ENCODE data around the gene C10orf95.

DNA sequence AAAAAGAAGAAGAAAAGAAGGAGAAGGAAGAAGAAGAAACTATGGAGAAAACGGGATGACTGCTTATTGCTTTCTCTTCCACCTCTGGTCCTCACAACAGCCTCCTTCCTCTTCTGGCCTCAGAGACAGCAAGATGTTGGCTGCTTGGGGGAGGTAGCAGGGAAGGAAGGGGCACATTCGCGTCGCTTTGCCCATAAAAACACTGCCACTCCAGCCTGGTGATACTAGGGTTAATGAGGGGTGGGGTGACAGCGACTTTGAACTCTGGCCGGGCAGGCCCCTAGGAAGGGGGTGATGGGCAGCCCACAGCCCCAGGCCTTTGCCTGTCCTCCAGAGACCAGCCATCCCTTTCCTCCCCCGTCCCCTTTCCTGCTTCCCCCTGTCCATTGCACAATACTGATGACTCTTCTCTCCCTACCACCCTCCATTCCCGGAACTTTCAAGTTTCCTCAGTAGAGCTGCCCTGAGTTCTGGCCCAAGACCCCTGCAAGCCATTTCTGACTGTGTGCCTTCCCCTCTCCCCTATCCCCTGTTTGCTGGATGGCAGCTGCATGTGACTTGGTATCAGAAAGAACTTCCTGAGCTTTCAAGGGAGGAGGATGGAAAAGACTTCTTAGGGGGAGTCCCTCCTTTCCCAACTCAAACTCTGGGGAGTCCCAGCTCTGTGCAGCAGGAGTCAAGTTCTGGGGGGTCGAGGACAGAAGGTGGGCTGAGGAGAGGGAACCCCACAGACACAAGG lies 16.8 kb downstream of the C10orf95 start:
- TF ChIP-seq CTCF (IDR thresholded peaks at IDR 0.05) (no peak), POLR2A (IDR thresholded peaks at IDR 0.05) (no peak), POLR2AphosphoS5 (IDR thresholded peaks at IDR 0.05) (no peak)
